ENCODE data around the gene COX4I2. TPM values are rescaled to one million over a fixed set of nuclear protein-coding genes. Genes with fewer than 3 reads are reported as not detected.

The COX4I2 gene
- total RNA-seq, 1 experiment from 2014 or later, result not detected

Other genes with a start within 250 kb of the COX4I2 start
- not detected in 2 replicates for gene DEFB119, start 247.3 kb upstream of the COX4I2 start, total RNA-seq (2014; rRNA removed; shearing (Covaris generic))
- not detected in 2 replicates for gene DEFB121, start 231.7 kb upstream of the COX4I2 start, total RNA-seq (2014; rRNA removed; shearing (Covaris generic))
- not detected in 2 replicates for gene DEFB123, start 197.3 kb upstream of the COX4I2 start, total RNA-seq (2014; rRNA removed; shearing (Covaris generic))
- not detected in 2 replicates for gene DEFB124, start 162.8 kb upstream of the COX4I2 start, total RNA-seq (2014; rRNA removed; shearing (Covaris generic))
- not detected in 2 replicates for gene REM1, start 162.6 kb upstream of the COX4I2 start, total RNA-seq (2014; rRNA removed; shearing (Covaris generic))
- gene HM13, start 123.5 kb upstream of the COX4I2 start, total RNA-seq (2014; rRNA removed; shearing (Covaris generic)), result 72.4 and 109 TPM in 2 replicates
- gene ID1, start 32.6 kb upstream of the COX4I2 start, total RNA-seq (2014; rRNA removed; shearing (Covaris generic)), result 410 and 489 TPM in 2 replicates
- gene BCL2L1, start 85.0 kb downstream of the COX4I2 start, total RNA-seq (2014; rRNA removed; shearing (Covaris generic)), result 34.2 and 42.6 TPM in 2 replicates
- gene TPX2, start 101.4 kb downstream of the COX4I2 start, total RNA-seq (2014; rRNA removed; shearing (Covaris generic)), result 111 and 128 TPM in 2 replicates
- 0.14 TPM in 1 of 2 replicates, not detected in the other for gene MYLK2, start 181.4 kb downstream of the COX4I2 start, total RNA-seq (2014; rRNA removed; shearing (Covaris generic))
- gene FOXS1, start 207.7 kb downstream of the COX4I2 start, total RNA-seq (2014; rRNA removed; shearing (Covaris generic)), result 0.08 TPM in 1 of 2 replicates, not detected in the other
- gene DUSP15, start 232.6 kb downstream of the COX4I2 start, total RNA-seq (2014; rRNA removed; shearing (Covaris generic)), result 7.5 and 9.2 TPM in 2 replicates
- gene TTLL9, start 232.7 kb downstream of the COX4I2 start, total RNA-seq (2014; rRNA removed; shearing (Covaris generic)), result 0.27 TPM in 1 of 2 replicates, not detected in the other

Measured in H4 (cell line).